ENCODE results near the gene TBC1D16.

GRCh38 chr17:79977161-79977631 lies 58.5 kb downstream of the TBC1D16 start:
- TF ChIP-seq CTCF (IDR thresholded peaks at IDR 0.05): no peak
- no peak for TF ChIP-seq EZH2 (IDR thresholded peaks at IDR 0.05; ENCODE audit: borderline replicate concordance, insufficient read depth, low read depth, low read length, poor library complexity, severe bottlenecking)

All from B cell (primary cell).